GM12873 (cell line): ENCODE data around the gene CARD19.

ENCODE experiments used
- CTCF ChIP-seq: IDR thresholded peaks from 2 replicates; pipeline ENCODE4 v1.5.1; 2012; ENCODE audit warnings: low read depth, mild to moderate bottlenecking, moderate library complexity, low read length, control low read depth; ENCODE audit not compliant: insufficient read depth; ENCODE audit errors: missing control alignments

Gene CARD19

GRCh38 chr9:93066978-93067603 is 28.9 kb upstream of the CARD19 start:
- TF ChIP-seq CTCF: no peak

DNA sequence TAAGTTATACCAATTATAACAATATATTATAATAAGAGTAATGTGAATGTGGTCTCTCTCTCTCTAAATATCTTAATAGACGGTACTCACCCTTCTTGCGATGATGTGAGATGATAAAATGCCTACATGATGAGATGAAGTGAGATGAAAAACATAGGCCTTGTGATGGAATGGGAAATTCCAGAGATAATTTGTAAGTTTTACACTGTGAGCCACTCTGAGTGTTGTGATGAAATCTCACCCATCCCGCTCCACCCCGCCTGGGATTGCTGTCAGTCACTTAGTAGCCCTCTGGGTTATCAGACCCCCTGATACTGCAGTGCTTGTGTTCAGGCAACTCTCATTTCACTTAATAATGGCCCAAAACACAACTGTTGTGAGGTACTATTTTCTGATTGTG is 27.1 kb upstream of the CARD19 start:
- TF ChIP-seq CTCF: no peak

DNA sequence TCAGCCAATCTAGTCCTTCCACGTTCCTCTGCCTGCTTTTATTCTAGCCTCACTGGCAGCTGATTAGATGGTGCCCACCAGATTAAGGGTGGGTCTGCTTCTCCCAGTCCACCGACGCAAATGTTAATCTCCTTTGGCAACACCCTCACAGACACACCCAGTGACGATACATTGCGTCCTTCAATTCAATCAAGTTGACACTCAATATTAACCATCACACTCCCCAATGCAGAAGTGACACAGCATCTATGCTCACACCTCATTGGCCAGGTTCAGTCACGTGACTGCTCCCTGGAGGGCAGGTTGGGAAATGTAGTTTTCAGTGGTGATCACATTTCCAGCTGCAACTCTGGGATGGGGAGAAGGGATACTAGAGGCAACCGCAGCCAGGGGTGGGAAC is 24.6 kb upstream of the CARD19 start:
- no peak for TF ChIP-seq CTCF

GRCh38 chr9:93072383-93072795 is 23.6 kb upstream of the CARD19 start:
- no peak for TF ChIP-seq CTCF

- no peak for TF ChIP-seq CTCF
Observed at GRCh38 chr9:93076101-93076791, 19.8 kb upstream of the CARD19 start.

GRCh38 chr9:93076792-93077128 is 19.3 kb upstream of the CARD19 start:
- no peak for TF ChIP-seq CTCF

- TF ChIP-seq CTCF: no peak
Observed at GRCh38 chr9:93077367-93077766, 18.6 kb upstream of the CARD19 start.

DNA sequence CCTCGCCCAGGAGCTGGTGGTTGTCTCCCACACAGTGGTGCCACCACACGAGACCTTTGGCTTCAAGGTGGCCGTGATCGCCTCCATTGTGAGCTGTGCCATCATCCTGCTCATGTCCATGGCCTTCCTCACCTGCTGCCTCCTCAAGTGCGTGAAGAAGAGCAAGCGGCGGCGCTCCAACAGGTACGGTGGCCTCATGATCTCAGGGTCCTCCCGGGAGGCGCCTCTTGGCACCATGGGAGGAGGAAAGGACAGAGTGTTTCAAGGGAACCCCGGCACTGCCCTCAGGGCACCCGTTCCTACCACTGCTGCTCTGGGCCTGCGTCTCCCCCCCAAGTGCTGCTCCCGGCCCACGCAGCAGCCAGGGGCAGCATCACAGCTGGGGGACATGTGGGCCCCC is 18.2 kb upstream of the CARD19 start:
- no peak for TF ChIP-seq CTCF
